ENCODE data around the gene STOX2. TPM values are rescaled to one million over a fixed set of nuclear protein-coding genes. Genes with fewer than 3 reads are reported as not detected.

The STOX2 gene
- total and polyA plus RNA-seq, 8 donors, result 0.29 to 55.8 (median 3.9) TPM

GRCh38 chr4:183988874-183989273 lies 83.8 kb downstream of the STOX2 start:
- H3K27me3 ChIP-seq, result no peaks in the 10 kb centered on the region
- H3K4me1 ChIP-seq, result peaks cover 17 to 34% (median 24%) of the 10 kb centered on the region in 4 donors
- TF ChIP-seq CTCF (IDR thresholded peaks at IDR 0.05) (no peak), POLR2A (IDR thresholded peaks at IDR 0.05) (no peak), EP300 (IDR thresholded peaks at IDR 0.05) (no peak), POLR2AphosphoS5 (IDR thresholded peaks at IDR 0.05) (no peak)
- no peaks in the 10 kb centered on the region for H3K9me3 ChIP-seq
- DNase-seq, result no peak
- intact Hi-C loops (cut with DNase I; ENCODE audit: low total_unique reads), result no loop called here
- no peak overlapping the region for H3K4me3 ChIP-seq
- 53 to 74% (median 63%) methylated on average over 9 of the region's 9 CpGs for WGBS, 5 donors
- no peaks in the 10 kb centered on the region for H3K36me3 ChIP-seq
- H3K27ac ChIP-seq, result peak overlapping the region in 4 of 5 donors; percentile 75 to 82 (median 79)

GRCh38 chr4:183989461-183989860 lies 84.4 kb downstream of the STOX2 start:
- Histone ChIP-seq H3K4me1 (peaks cover 17 to 34% (median 24%) of the 10 kb centered on the region in 4 donors), H3K4me3 (no peak overlapping the region), H3K36me3 (no peaks in the 10 kb centered on the region), H3K9me3 (no peaks in the 10 kb centered on the region), H3K27me3 (no peaks in the 10 kb centered on the region), H3K27ac (peak overlapping the region in 3 of 5 donors; percentile 79 to 82 (median 79))
- intact Hi-C loops (cut with DNase I; ENCODE audit: low total_unique reads), result no loop called here
- 59 to 80% (median 66%) methylated on average over 6 of the region's 6 CpGs for whole genome bisulfite sequencing, 5 donors
- peak in 1 of 2 donors; percentile 60 for DNase-seq
- TF ChIP-seq EP300 (IDR thresholded peaks at IDR 0.05) (no peak), POLR2A (IDR thresholded peaks at IDR 0.05) (no peak), POLR2AphosphoS5 (IDR thresholded peaks at IDR 0.05) (no peak), CTCF (IDR thresholded peaks at IDR 0.05) (no peak)

- Histone ChIP-seq H3K4me3 (no peak overlapping the region), H3K9me3 (no peaks in the 10 kb centered on the region), H3K27ac (peak overlapping the region in 2 of 5 donors; percentile 79 to 82), H3K27me3 (no peaks in the 10 kb centered on the region), H3K36me3 (no peaks in the 10 kb centered on the region), H3K4me1 (peaks cover 17 to 34% (median 24%) of the 10 kb centered on the region in 4 donors)
- WGBS, 5 donors, result 57 to 76% (median 74%) methylated on average over 2 of the region's 2 CpGs
- intact Hi-C loops (cut with DNase I; ENCODE audit: low total_unique reads), result no loop called here
- TF ChIP-seq EP300 (IDR thresholded peaks at IDR 0.05), result no peak
- no peak for TF ChIP-seq POLR2AphosphoS5 (IDR thresholded peaks at IDR 0.05)
- TF ChIP-seq POLR2A (IDR thresholded peaks at IDR 0.05), result no peak
- TF ChIP-seq CTCF (IDR thresholded peaks at IDR 0.05), result no peak
- DNase-seq, result no peak
These were observed 84.8 kb downstream of the STOX2 start for GRCh38 chr4:183989931-183990330.

- Histone ChIP-seq H3K27me3 (no peaks in the 10 kb centered on the region), H3K4me1 (peaks cover 0 to 14% (median 7%) of the 10 kb centered on the region in 4 donors), H3K9me3 (no peaks in the 10 kb centered on the region), H3K27ac (no peak overlapping the region), H3K4me3 (no peak overlapping the region), H3K36me3 (no peaks in the 10 kb centered on the region)
- TF ChIP-seq CTCF (IDR thresholded peaks at IDR 0.05) (no peak), POLR2A (IDR thresholded peaks at IDR 0.05) (no peak), EP300 (IDR thresholded peaks at IDR 0.05) (no peak), POLR2AphosphoS5 (IDR thresholded peaks at IDR 0.05) (no peak)
- intact Hi-C loops (cut with DNase I; ENCODE audit: low total_unique reads), result no loop called here
- WGBS, 5 donors, result 82 to 90% (median 88%) methylated on average over 6 of the region's 6 CpGs
- no peak for DNase-seq
These were observed 88.6 kb downstream of the STOX2 start for GRCh38 chr4:183993676-183994075.
